ENCODE results near the gene IFT20.

DNA sequence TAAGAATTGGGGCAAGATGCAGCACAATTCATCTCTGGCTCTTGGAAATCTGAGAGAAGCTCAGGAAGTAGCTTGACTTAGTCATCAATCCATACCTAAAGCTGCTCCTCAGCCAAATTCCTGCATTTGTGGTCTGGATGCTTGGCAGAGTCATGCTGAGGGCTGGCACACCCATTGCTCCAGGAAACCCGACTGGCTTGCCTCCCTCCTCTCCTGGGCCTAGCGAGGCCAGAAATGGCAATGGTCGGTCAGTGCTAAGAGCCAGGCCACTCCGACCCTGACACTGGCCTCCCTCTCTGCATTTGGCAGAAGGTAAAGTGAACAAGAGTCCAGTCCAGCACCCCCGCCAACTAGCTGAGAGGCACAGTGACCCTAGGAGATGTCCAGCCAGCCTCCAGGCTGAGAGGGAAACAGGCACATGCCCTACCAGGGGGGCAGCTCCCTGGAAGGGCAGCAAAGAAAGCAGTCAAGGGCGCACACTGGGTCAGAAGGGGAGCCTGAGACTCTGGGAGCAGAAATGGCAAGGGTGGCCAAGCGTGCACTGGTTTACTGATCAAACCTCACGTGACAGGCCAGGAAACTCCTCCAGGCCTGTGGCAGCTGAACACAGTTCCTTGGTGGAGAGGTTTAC is 12.1 kb upstream of the IFT20 start:
- TF ChIP-seq ZNF114 (CRISPR knock-in tag; IDR thresholded peaks at IDR 0.05): no peak
- TF ChIP-seq EZH2 (IDR thresholded peaks at IDR 0.05; ENCODE audit: low read depth, unreplicated experiment): no peak
- TF ChIP-seq CTCF (conservative IDR thresholded peaks at IDR 0.05; ENCODE audit: low read depth in 2 of 2): no peak
- no peak for TF ChIP-seq POLR2AphosphoS5 (IDR thresholded peaks at IDR 0.05; ENCODE audit: low read depth)
- TF ChIP-seq REST (IDR thresholded peaks at IDR 0.05; ENCODE audit: unreplicated experiment): no peak
- TF ChIP-seq JUNB (IDR thresholded peaks at IDR 0.05; ENCODE audit: unreplicated experiment): no peak
- TF ChIP-seq EZH2phosphoT487 (IDR thresholded peaks at IDR 0.05; ENCODE audit: unreplicated experiment): no peak
- TF ChIP-seq CREB1 (CRISPR knock-in tag; IDR thresholded peaks at IDR 0.05; ENCODE audit: low read depth): no peak
- no peak for TF ChIP-seq ZNF331 (CRISPR knock-in tag; IDR thresholded peaks at IDR 0.05; ENCODE audit: low read depth)
- TF ChIP-seq, protein P1, sequence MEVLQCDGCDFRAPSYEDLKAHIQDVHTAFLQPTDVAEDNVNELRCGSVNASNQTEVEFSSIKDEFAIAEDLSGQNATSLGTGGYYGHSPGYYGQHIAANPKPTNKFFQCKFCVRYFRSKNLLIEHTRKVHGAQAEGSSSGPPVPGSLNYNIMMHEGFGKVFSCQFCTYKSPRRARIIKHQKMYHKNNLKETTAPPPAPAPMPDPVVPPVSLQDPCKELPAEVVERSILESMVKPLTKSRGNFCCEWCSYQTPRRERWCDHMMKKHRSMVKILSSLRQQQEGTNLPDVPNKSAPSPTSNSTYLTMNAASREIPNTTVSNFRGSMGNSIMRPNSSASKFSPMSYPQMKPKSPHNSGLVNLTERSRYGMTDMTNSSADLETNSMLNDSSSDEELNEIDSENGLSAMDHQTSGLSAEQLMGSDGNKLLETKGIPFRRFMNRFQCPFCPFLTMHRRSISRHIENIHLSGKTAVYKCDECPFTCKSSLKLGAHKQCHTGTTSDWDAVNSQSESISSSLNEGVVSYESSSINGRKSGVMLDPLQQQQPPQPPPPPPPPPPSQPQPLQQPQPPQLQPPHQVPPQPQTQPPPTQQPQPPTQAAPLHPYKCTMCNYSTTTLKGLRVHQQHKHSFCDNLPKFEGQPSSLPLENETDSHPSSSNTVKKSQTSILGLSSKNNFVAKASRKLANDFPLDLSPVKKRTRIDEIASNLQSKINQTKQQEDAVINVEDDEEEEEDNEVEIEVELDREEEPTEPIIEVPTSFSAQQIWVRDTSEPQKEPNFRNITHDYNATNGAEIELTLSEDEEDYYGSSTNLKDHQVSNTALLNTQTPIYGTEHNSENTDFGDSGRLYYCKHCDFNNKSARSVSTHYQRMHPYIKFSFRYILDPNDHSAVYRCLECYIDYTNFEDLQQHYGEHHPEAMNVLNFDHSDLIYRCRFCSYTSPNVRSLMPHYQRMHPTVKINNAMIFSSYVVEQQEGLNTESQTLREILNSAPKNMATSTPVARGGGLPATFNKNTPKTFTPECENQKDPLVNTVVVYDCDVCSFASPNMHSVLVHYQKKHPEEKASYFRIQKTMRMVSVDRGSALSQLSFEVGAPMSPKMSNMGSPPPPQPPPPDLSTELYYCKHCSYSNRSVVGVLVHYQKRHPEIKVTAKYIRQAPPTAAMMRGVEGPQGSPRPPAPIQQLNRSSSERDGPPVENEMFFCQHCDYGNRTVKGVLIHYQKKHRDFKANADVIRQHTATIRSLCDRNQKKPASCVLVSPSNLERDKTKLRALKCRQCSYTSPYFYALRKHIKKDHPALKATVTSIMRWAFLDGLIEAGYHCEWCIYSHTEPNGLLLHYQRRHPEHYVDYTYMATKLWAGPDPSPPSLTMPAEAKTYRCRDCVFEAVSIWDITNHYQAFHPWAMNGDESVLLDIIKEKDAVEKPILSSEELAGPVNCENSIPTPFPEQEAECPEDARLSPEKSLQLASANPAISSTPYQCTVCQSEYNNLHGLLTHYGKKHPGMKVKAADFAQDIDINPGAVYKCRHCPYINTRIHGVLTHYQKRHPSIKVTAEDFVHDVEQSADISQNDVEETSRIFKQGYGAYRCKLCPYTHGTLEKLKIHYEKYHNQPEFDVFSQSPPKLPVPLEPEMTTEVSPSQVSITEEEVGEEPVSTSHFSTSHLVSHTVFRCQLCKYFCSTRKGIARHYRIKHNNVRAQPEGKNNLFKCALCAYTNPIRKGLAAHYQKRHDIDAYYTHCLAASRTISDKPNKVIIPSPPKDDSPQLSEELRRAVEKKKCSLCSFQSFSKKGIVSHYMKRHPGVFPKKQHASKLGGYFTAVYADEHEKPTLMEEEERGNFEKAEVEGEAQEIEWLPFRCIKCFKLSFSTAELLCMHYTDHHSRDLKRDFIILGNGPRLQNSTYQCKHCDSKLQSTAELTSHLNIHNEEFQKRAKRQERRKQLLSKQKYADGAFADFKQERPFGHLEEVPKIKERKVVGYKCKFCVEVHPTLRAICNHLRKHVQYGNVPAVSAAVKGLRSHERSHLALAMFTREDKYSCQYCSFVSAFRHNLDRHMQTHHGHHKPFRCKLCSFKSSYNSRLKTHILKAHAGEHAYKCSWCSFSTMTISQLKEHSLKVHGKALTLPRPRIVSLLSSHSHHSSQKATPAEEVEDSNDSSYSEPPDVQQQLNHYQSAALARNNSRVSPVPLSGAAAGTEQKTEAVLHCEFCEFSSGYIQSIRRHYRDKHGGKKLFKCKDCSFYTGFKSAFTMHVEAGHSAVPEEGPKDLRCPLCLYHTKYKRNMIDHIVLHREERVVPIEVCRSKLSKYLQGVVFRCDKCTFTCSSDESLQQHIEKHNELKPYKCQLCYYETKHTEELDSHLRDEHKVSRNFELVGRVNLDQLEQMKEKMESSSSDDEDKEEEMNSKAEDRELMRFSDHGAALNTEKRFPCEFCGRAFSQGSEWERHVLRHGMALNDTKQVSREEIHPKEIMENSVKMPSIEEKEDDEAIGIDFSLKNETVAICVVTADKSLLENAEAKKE (CRISPR knock-in tag; IDR thresholded peaks at IDR 0.05): no peak
- no peak for TF ChIP-seq NANOG (IDR thresholded peaks at IDR 0.05; ENCODE audit: borderline replicate concordance)

All from GM23338 (cell line).